Cardiac muscle cell (in vitro differentiated cells and primary cell): ENCODE results near the gene ABR. TPM values are rescaled to one million over a fixed set of nuclear protein-coding genes. Genes with fewer than 3 reads are reported as not detected.

Experiments used
- DNase-seq, 2 donors: peaks; one replicate each; pipeline versions ENCODE4 v3.0.0 to v3.0.0-alpha.2; 2010 to 2017; ENCODE audit warnings: low read depth in 1 of 2, low spot score in 1 of 2
- H3K27ac ChIP-seq: fragments of 200-600 bp; sonication (generic); 2 replicates; pipeline ENCODE4 v1.5.1; 2016
- H3K27me3 ChIP-seq: fragments of 200-600 bp; sonication (generic); 2 replicates; pipeline ENCODE4 v1.6.0; 2016; ENCODE audit warnings: control low read depth
- H3K36me3 ChIP-seq: fragments of 200-600 bp; sonication (generic); 2 replicates; pipeline ENCODE4 v1.5.1; 2016; ENCODE audit warnings: control low read depth
- H3K4me1 ChIP-seq: fragments of 200-600 bp; sonication (generic); 2 replicates; pipeline ENCODE4 v1.8.1; 2017; ENCODE audit warnings: low read depth, mild to moderate bottlenecking, mixed run types
- H3K4me3 ChIP-seq: fragments of 200-600 bp; sonication (generic); 2 replicates; pipeline ENCODE4 v1.5.1; 2016; ENCODE audit warnings: mild to moderate bottlenecking
- H3K9me3 ChIP-seq: fragments of 200-600 bp; sonication (generic); 2 replicates; pipeline ENCODE4 v1.5.1; 2017; ENCODE audit warnings: low read depth, mild to moderate bottlenecking, control low read depth
- polyA plus RNA-seq: library from polyadenylated mRNA; unstranded; fragments of >200 nt; fragmentation: Nextera tagmentation; extraction: Ambion mirVana; gene quantifications from 2 replicates; pipeline ENCODE4 v1.2.1, GENCODE V29; 2016
- total RNA-seq: library from RNA; depleted of rRNA; stranded (reverse); fragments of >200 nt; gene quantifications from 2 replicates; pipeline ENCODE4 v1.2.3, GENCODE V29; 2016
- TF ChIP-seq, protein P1 (sequence below): IDR thresholded peaks from 2 replicates; pipeline ENCODE4 v1.5.1; 2012; ENCODE audit warnings: low read depth, mild to moderate bottlenecking, low read length

ABR gene
- total and polyA plus RNA-seq, 2 experiments from 2014 or later: 23.5 to 67.5 TPM

DNA sequence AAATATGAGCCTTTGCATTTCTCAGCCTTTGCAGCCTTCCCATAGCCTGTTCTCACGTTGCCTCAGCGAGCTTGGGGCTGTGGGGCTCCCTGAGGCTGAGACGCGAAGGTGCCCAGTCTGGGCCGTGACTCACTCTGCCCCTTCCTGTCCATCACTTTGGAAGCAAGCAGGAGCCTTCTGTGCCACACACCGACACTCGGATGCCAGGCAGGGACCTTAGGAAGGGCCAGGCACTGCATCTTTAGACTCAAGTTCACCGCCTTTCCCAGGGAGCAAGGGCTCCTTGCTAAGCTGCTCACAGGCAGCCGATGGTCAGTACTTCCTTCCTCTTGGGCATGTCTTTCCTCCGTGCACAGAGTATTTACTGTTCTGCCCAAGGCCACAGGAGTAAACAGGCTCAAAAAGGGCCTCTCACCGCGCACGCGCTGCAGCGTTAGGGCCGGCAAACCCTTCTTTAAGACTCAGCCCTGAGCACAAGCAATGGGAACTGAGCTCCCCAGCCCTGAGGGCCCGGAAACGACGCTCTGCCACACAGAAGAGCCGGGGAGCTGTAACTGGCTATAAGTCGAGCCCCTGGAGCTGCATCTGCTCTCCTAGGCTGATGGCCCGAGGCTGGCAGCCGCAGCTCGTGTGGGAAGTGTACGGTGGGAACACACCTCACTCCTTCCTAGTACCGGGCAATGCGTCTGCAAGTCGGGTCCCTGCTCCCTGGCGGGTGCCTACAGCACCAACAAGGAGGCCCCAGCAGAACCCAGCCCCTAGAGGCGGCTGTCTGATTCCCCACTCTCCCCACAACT, 175.6 kb downstream of the ABR start:
- H3K27ac ChIP-seq: peak overlapping the region; percentile 76
- TF ChIP-seq, protein P1, sequence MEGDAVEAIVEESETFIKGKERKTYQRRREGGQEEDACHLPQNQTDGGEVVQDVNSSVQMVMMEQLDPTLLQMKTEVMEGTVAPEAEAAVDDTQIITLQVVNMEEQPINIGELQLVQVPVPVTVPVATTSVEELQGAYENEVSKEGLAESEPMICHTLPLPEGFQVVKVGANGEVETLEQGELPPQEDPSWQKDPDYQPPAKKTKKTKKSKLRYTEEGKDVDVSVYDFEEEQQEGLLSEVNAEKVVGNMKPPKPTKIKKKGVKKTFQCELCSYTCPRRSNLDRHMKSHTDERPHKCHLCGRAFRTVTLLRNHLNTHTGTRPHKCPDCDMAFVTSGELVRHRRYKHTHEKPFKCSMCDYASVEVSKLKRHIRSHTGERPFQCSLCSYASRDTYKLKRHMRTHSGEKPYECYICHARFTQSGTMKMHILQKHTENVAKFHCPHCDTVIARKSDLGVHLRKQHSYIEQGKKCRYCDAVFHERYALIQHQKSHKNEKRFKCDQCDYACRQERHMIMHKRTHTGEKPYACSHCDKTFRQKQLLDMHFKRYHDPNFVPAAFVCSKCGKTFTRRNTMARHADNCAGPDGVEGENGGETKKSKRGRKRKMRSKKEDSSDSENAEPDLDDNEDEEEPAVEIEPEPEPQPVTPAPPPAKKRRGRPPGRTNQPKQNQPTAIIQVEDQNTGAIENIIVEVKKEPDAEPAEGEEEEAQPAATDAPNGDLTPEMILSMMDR: no peak
- peaks cover 16% of the 10 kb centered on the region for H3K4me1 ChIP-seq
- DNase-seq: no peak
- peaks cover 38% of the 10 kb centered on the region for H3K36me3 ChIP-seq
- no peaks in the 10 kb centered on the region for H3K27me3 ChIP-seq
- no peak overlapping the region for H3K4me3 ChIP-seq
- H3K9me3 ChIP-seq: no peaks in the 10 kb centered on the region

DNA sequence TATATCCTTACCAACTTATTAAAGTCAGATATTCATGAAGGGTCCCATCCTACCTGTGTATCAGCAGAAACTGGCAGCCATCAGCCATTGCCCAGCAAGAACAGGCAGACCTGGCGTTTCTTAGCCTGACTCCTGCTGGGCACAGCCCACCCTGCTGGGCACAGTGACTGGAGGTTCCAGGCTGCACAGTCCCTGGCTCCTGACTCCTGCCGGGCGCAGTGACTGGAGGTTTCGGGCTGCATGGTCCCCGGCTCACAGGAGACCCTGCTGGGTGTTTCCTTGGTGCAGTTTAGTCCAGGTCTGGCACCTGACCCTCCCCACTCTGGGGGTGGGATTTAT, 176.2 kb downstream of the ABR start:
- Histone ChIP-seq H3K36me3 (peaks cover 38% of the 10 kb centered on the region), H3K4me1 (peaks cover 16% of the 10 kb centered on the region), H3K9me3 (no peaks in the 10 kb centered on the region), H3K4me3 (no peak overlapping the region), H3K27ac (peak overlapping the region; percentile 76), H3K27me3 (no peaks in the 10 kb centered on the region)
- DNase-seq: no peak
- TF ChIP-seq, protein P1: no peak

DNA sequence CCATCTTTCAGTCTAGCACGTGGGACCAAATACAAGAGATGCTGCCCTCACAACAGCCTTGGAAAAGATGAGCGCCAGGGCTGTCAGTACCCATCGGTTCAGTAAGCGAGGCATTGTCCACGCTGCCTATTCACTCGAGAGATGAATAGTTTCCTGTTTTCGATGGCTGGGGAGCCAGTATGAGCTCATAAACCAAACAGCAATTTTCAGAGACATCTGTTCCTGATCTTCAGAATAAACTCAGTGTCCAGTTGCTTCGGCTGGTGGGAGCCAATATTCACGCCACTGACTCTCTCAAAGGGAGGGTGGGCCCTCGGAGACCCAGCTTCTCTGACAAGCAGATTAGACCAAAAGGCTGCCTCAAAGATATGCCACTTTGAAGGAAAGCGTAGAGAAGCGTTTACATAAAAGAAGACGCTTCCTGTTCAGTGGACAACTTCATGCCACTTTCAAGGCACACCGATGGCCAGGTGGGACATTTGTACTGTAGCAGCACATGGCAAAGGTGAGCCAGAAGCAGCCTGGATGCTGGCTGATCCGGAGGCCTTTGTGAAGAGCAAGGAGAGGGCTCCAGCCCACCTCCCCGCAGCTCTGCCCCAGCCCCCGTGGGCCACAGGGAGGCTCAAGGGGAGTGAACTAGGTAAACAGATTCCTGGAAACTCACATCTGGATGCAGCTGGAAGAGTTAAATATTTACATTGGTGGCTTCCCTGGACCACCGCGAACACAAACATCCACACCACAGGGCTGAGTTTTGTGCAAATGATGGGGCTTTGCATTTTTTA, 176.8 kb downstream of the ABR start:
- peaks cover 19% of the 10 kb centered on the region for H3K4me1 ChIP-seq
- peak overlapping the region; percentile 76 for H3K27ac ChIP-seq

DNA sequence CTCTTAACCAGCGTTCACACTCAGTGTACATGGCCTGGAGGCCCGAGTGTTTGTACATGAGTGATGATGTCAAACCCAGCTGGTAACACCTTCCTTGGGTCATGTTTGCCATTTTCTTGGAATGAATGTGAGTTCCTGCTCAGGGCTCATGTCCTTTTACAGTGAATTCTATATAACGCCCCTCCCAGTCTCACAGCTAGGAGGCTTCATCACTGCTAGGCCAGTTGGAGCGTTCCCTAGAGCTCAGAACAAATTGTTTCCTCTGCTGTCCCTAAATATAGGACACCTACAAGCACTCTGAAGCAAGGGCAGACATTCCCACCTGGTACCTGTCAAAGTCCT, 177.4 kb downstream of the ABR start:
- Histone ChIP-seq H3K4me1 (peaks cover 22% of the 10 kb centered on the region), H3K9me3 (no peaks in the 10 kb centered on the region), H3K4me3 (no peak overlapping the region), H3K36me3 (peaks cover 35% of the 10 kb centered on the region), H3K27ac (peak overlapping the region; percentile 76), H3K27me3 (no peaks in the 10 kb centered on the region)
- no peak for DNase-seq
- TF ChIP-seq, protein P1: no peak

More for the DNA sequence above, 176.8 kb downstream of the ABR start:
- TF ChIP-seq, protein P1: no peak
- Histone ChIP-seq H3K36me3 (peaks cover 38% of the 10 kb centered on the region), H3K4me3 (no peak overlapping the region), H3K9me3 (no peaks in the 10 kb centered on the region), H3K27me3 (no peaks in the 10 kb centered on the region)
- peak in 1 of 2 donors; percentile 37 for DNase-seq

DNA sequence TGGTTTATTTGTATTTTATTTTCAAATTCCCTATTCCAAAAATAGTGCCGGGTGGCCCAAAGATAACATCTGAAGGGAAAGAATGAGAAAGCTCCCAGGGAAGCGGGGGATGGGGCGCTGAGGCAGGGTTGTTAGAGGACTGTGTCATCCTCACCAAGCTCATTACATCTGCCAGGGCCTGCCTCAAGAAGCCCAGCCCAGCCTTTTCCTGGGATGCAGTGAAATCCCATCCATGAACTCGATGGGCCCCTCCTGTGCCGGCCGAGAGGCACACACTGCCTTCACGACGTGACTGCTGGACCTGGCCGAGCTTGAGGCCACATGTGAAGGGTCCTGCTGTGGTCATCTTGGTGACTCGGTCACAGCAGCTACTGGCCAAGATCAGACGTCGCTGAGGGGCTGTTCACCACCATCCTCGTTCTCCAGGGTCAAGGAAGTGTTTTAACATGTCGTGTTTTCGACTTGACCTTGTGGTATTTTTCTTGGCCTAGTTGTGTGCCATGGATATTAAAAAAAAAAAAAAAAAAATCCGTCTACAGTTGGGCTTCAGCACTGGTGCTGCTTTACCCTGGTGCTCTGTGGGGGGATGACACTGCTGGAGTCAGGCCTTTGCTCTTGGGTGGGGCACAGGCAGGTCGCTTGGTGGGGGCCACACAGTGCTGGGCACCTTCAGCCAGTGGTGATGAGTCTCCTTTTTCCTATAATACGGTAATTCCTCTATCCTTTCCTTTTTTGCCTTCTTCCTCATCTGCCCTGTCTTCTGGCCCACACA, 178.0 kb downstream of the ABR start:
- DNase-seq: peak in 1 of 2 donors; percentile 60
- Histone ChIP-seq H3K9me3 (no peaks in the 10 kb centered on the region), H3K4me3 (no peak overlapping the region), H3K27ac (peak overlapping the region; percentile 76), H3K36me3 (peaks cover 31% of the 10 kb centered on the region), H3K27me3 (no peaks in the 10 kb centered on the region), H3K4me1 (peaks cover 22% of the 10 kb centered on the region)
- TF ChIP-seq, protein P1: no peak
